ENCODE data around the gene SERPINA9. TPM values are rescaled to one million over a fixed set of nuclear protein-coding genes. Genes with fewer than 3 reads are reported as not detected.

Gene SERPINA9
- total RNA-seq, 1 donor from 2014 or later: not detected

- DNase-seq (ENCODE audit: low spot score): no peak
- no peak for TF ChIP-seq CTCF (IDR thresholded peaks at IDR 0.05; ENCODE audit: unreplicated experiment)
- Mint-ChIP-seq H3K27me3 (ENCODE audit: unreplicated experiment) (peaks cover 14% of the 10 kb centered on the region), H3K4me1 (ENCODE audit: unreplicated experiment) (no peaks in the 10 kb centered on the region), H3K4me3 (ENCODE audit: unreplicated experiment) (no peak overlapping the region), H3K9me3 (ENCODE audit: unreplicated experiment) (peaks cover 5% of the 10 kb centered on the region), H3K36me3 (ENCODE audit: low read depth, unreplicated experiment) (no peaks in the 10 kb centered on the region), H3K27ac (ENCODE audit: unreplicated experiment) (no peak overlapping the region)
Observed at GRCh38 chr14:94462763-94463572, 13.0 kb downstream of the SERPINA9 start.

DNA sequence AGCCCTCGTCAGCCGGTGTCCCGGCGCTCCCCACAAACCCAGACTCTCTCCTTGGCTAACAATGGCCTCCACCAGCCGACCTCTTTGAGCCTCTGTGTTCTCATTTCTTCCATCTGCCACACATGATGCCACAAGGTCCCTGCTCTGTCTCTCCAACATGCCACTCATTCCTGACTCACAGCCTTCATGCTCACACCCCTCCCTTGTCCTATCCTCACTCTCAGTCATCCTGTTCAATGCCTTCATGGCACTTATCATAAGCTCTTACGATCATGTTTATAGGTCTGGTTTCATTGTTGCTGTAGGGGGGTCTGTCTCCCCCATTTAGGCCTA is 13.8 kb downstream of the SERPINA9 start:
- Mint-ChIP-seq H3K36me3 (ENCODE audit: low read depth, unreplicated experiment) (no peaks in the 10 kb centered on the region), H3K27me3 (ENCODE audit: unreplicated experiment) (peaks cover 14% of the 10 kb centered on the region), H3K9me3 (ENCODE audit: unreplicated experiment) (peaks cover 5% of the 10 kb centered on the region), H3K27ac (ENCODE audit: unreplicated experiment) (peak overlapping the region; percentile 21), H3K4me3 (ENCODE audit: unreplicated experiment) (no peak overlapping the region), H3K4me1 (ENCODE audit: unreplicated experiment) (no peaks in the 10 kb centered on the region)
- TF ChIP-seq CTCF (IDR thresholded peaks at IDR 0.05; ENCODE audit: unreplicated experiment): no peak
- no peak for DNase-seq (ENCODE audit: low spot score)

DNA sequence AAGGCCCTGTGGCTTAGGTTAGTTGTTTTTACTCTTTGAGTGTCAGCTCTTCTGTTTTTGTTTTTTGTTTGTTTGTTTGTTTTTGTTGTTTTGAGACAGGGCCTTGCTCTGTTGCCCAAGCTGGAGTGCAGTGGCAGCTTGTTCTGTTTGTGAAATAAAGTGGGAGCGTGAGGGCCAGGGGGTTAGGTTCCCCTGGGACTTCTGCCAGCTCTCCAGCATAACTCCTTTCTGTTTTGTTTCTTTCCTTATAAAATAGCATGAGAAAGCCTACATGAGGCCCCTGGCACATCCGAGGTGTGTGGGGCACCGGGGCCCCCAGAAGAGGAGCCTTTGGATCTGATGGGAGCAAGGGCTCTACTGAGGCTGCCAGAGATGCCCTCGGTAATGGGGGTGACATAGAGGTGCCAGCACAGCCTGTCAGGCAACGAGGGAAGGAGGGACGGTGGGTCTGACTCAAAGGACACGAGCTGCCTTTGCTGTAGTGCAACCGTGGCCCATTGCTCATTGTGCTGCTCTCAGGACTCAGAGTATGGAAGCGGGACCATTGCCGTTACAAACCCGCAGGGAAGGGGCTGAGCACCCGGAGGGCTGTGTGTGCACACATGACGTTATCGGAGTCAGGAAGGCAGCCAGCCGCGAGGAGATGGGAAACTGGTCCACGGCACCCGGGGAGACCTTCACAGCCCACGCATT is 14.3 kb downstream of the SERPINA9 start:
- Mint-ChIP-seq H3K9me3 (ENCODE audit: unreplicated experiment) (peaks cover 5% of the 10 kb centered on the region), H3K36me3 (ENCODE audit: low read depth, unreplicated experiment) (no peaks in the 10 kb centered on the region)
- DNase-seq (ENCODE audit: low spot score): no peak

GRCh38 chr14:94460631-94461416 is 15.2 kb downstream of the SERPINA9 start:
- Mint-ChIP-seq H3K27me3 (ENCODE audit: unreplicated experiment) (peaks cover 11% of the 10 kb centered on the region), H3K4me1 (ENCODE audit: unreplicated experiment) (no peaks in the 10 kb centered on the region), H3K27ac (ENCODE audit: unreplicated experiment) (no peak overlapping the region), H3K36me3 (ENCODE audit: low read depth, unreplicated experiment) (no peaks in the 10 kb centered on the region), H3K9me3 (ENCODE audit: unreplicated experiment) (peaks cover 5% of the 10 kb centered on the region), H3K4me3 (ENCODE audit: unreplicated experiment) (no peak overlapping the region)
- no peak for TF ChIP-seq CTCF (IDR thresholded peaks at IDR 0.05; ENCODE audit: unreplicated experiment)
- DNase-seq (ENCODE audit: low spot score): no peak

More for the DNA sequence above, 14.3 kb downstream of the SERPINA9 start:
- no peak for TF ChIP-seq CTCF (IDR thresholded peaks at IDR 0.05; ENCODE audit: unreplicated experiment)
- Mint-ChIP-seq H3K27me3 (ENCODE audit: unreplicated experiment) (peaks cover 14% of the 10 kb centered on the region), H3K4me3 (ENCODE audit: unreplicated experiment) (no peak overlapping the region), H3K4me1 (ENCODE audit: unreplicated experiment) (no peaks in the 10 kb centered on the region), H3K27ac (ENCODE audit: unreplicated experiment) (no peak overlapping the region)

Data from endothelial cell (in vitro differentiated cells).